H1 (cell line): ENCODE results near the gene P2RX5. TPM values are rescaled to one million over a fixed set of nuclear protein-coding genes. Genes with fewer than 3 reads are reported as not detected.

Source experiments
- CTCF ChIA-PET: fragments of 300-600 bp; sonication (Branson Sonifier 250); formaldehyde crosslinking; loops from one replicate; lab custom pipeline; 2021; ENCODE audit not compliant: partially characterized antibody; lab: Charles Lee
- POLR2A ChIA-PET: fragments of 300-600 bp; sonication (Branson Sonifier 250); formaldehyde crosslinking; loops from one replicate; lab custom pipeline; 2021; ENCODE audit warnings: inconsistent platforms; ENCODE audit not compliant: partially characterized antibody; lab: Charles Lee
- DNase-seq, 2 experiments: peaks; one replicate each; pipeline versions ENCODE4 v3.0.0 to v3.0.0-alpha.2; 2010 to 2022; ENCODE audit warnings: low spot score in 2 of 2, low read depth in 1 of 2, mixed read lengths in 1 of 2
- FAIRE-seq: peaks from 2 replicates; lab custom pipeline; 2011; peaks lifted over from hg19 to GRCh38; lab: Jason Lieb, UNC
- H2AFZ ChIP-seq: 2 replicates; pipeline ENCODE4 v1.8.1; 2012; ENCODE audit warnings: low read length, inconsistent platforms
- H2AK5ac ChIP-seq: 2 replicates; pipeline ENCODE4 v1.6.1; 2013; ENCODE audit warnings: low read depth, low read length
- H2BK120ac ChIP-seq: replicated peaks from 2 replicates; pipeline ENCODE3; 2013; ENCODE audit warnings: low read depth, low read length, inconsistent platforms
- H2BK12ac ChIP-seq: 2 replicates; pipeline ENCODE4 v1.6.1; 2013; ENCODE audit warnings: low read depth, low read length
- H2BK15ac ChIP-seq: 2 replicates; pipeline ENCODE4 v1.6.1; 2013; ENCODE audit warnings: low read length
- H2BK20ac ChIP-seq: 2 replicates; pipeline ENCODE4 v1.6.1; 2013; ENCODE audit warnings: low read length
- H2BK5ac ChIP-seq: 2 replicates; pipeline ENCODE4 v1.6.1; 2013; ENCODE audit warnings: low read depth, low read length
- H3K14ac ChIP-seq: 2 replicates; pipeline ENCODE4 v1.6.1; 2013; ENCODE audit warnings: inconsistent platforms; ENCODE audit not compliant: insufficient read length
- H3K18ac ChIP-seq: 2 replicates; pipeline ENCODE4 v1.6.1; 2013; ENCODE audit warnings: low read length; ENCODE audit errors: extremely low read depth
- H3K23ac ChIP-seq: 2 replicates; pipeline ENCODE4 v1.6.1; 2013; ENCODE audit warnings: inconsistent platforms; ENCODE audit not compliant: insufficient read length
- H3K23me2 ChIP-seq: 2 replicates; pipeline ENCODE4 v1.6.1; 2013; ENCODE audit warnings: low read depth, low read length
- H3K27ac ChIP-seq: 2 replicates; pipeline ENCODE4 v1.6.1; 2011; ENCODE audit warnings: low read depth, low read length, inconsistent platforms
- H3K27me3 ChIP-seq, 4 experiments: replicated peaks in 1 of 4; 1 replicate in 1 of 4; 2 replicates in 3 of 4; pipeline versions ENCODE4 v1.6.1 to v1.8.1; 2011 to 2013; ENCODE audit warnings: low read length in 3 of 4, mild to moderate bottlenecking in 3 of 4, inconsistent platforms in 2 of 4, mixed read lengths in 2 of 4, moderate library complexity in 1 of 4; ENCODE audit not compliant: control insufficient read depth in 3 of 4, insufficient read depth in 3 of 4; ENCODE audit errors: extremely low read depth in 1 of 4
- H3K36me3 ChIP-seq, 4 experiments: 2 replicates each; pipeline versions ENCODE4 v1.6.1 to v1.8.1; 2011 to 2013; ENCODE audit warnings: mild to moderate bottlenecking in 4 of 4, low read length in 3 of 4, moderate library complexity in 2 of 4, control low read depth in 1 of 4, inconsistent platforms in 1 of 4; ENCODE audit not compliant: insufficient read depth in 4 of 4, control insufficient read depth in 2 of 4
- H3K4ac ChIP-seq: replicated peaks from 2 replicates; pipeline ENCODE3; 2013; ENCODE audit warnings: low read length, low read depth, mixed read lengths, inconsistent platforms; ENCODE audit not compliant: insufficient read length
- H3K4me1 ChIP-seq, 4 experiments: replicated peaks in 1 of 4; 1 replicate in 1 of 4; 2 replicates in 3 of 4; pipeline versions ENCODE4 v1.6.1 to v1.8.1; 2011 to 2013; ENCODE audit warnings: low read length in 3 of 4, inconsistent platforms in 2 of 4, mixed read lengths in 1 of 4; ENCODE audit not compliant: insufficient read depth in 4 of 4, control insufficient read depth in 3 of 4
- H3K4me2 ChIP-seq, 2 experiments: 2 replicates each; pipeline versions ENCODE4 v1.6.1 to v1.8.1; 2011 to 2013; ENCODE audit warnings: low read depth in 2 of 2, low read length in 2 of 2, control low read depth in 1 of 2, inconsistent platforms in 1 of 2, mild to moderate bottlenecking in 1 of 2; ENCODE audit not compliant: insufficient read depth in 1 of 2
- H3K4me3 ChIP-seq, 4 experiments: fragments of 200-600, 300-600 bp in 1 of 4; sonication (generic), shearing (Covaris generic), sonication (Bioruptor Twin) in 1 of 4; 2 replicates each; pipeline versions ENCODE4 v1.5.1 to v1.8.1; 2011 to 2016; ENCODE audit warnings: low read length in 4 of 4, low read depth in 3 of 4, control low read depth in 2 of 4, inconsistent platforms in 2 of 4, mild to moderate bottlenecking in 2 of 4, mixed read lengths in 1 of 4, moderate library complexity in 1 of 4; ENCODE audit not compliant: insufficient read depth in 2 of 4; ENCODE audit errors: extremely low read depth in 1 of 4
- H3K56ac ChIP-seq: replicated peaks from 2 replicates; pipeline ENCODE3; 2013; ENCODE audit warnings: low read depth, mild to moderate bottlenecking, mixed read lengths, low read length, inconsistent platforms; ENCODE audit not compliant: insufficient read length
- H3K79me1 ChIP-seq: 2 replicates; pipeline ENCODE4 v1.6.1; 2013; ENCODE audit warnings: low read depth, low read length, control low read depth
- H3K79me2 ChIP-seq, 2 experiments: 2 replicates each; pipeline versions ENCODE4 v1.6.1 to v1.8.1; 2012 to 2013; ENCODE audit warnings: low read length in 2 of 2, mild to moderate bottlenecking in 2 of 2, inconsistent platforms in 1 of 2; ENCODE audit not compliant: insufficient read depth in 2 of 2, control insufficient read depth in 1 of 2
- H3K9ac ChIP-seq, 4 experiments: replicated peaks in 1 of 4; 1 replicate in 1 of 4; 2 replicates in 3 of 4; pipeline versions ENCODE4 v1.6.1 to v1.8.1; 2011 to 2013; ENCODE audit warnings: low read depth in 3 of 4, low read length in 3 of 4, control low read depth in 2 of 4, mild to moderate bottlenecking in 2 of 4, moderate library complexity in 2 of 4, inconsistent platforms in 1 of 4; ENCODE audit errors: extremely low read depth in 1 of 4
- H3K9me3 ChIP-seq, 2 experiments: 2 replicates each; pipeline versions ENCODE4 v1.6.1 to v1.8.1; 2012 to 2013; ENCODE audit warnings: mild to moderate bottlenecking in 2 of 2, moderate library complexity in 2 of 2, control low read depth in 1 of 2, inconsistent platforms in 1 of 2, low read depth in 1 of 2, low read length in 1 of 2, mixed read lengths in 1 of 2; ENCODE audit not compliant: insufficient read depth in 2 of 2
- H4K20me1 ChIP-seq, 2 experiments: replicated peaks in 1 of 2; 2 replicates each; pipeline versions ENCODE3 to v1.8.1; 2011 to 2013; ENCODE audit warnings: inconsistent platforms in 2 of 2, low read length in 2 of 2, mild to moderate bottlenecking in 1 of 2; ENCODE audit not compliant: insufficient read depth in 2 of 2, control insufficient read depth in 1 of 2
- H4K5ac ChIP-seq: 2 replicates; pipeline ENCODE4 v1.6.1; 2013; ENCODE audit warnings: low read length, low read depth, mixed read lengths, inconsistent platforms; ENCODE audit not compliant: insufficient read length
- H4K8ac ChIP-seq: 2 replicates; pipeline ENCODE4 v1.8.0; 2013; ENCODE audit warnings: mild to moderate bottlenecking, moderate library complexity, low read length, inconsistent platforms; ENCODE audit not compliant: insufficient read depth; ENCODE audit errors: extremely low read depth
- H4K91ac ChIP-seq: replicated peaks from 2 replicates; pipeline ENCODE3; 2013; ENCODE audit warnings: low read length, mixed read lengths, inconsistent platforms; ENCODE audit not compliant: insufficient read length
- EZH2 ChIP-seq: fragments of 200-600 bp; sonication (generic); IDR thresholded peaks from 2 replicates; pipeline ENCODE4 v1.7.1; 2012; ENCODE audit warnings: low read depth, mild to moderate bottlenecking, moderate library complexity, low read length, inconsistent platforms; ENCODE audit not compliant: severe bottlenecking
- FOSL1 ChIP-seq: IDR thresholded peaks from 2 replicates; pipeline ENCODE4 v1.6.1; 2011; ENCODE audit warnings: mild to moderate bottlenecking, low read depth, low read length, moderate library complexity; ENCODE audit not compliant: insufficient read depth
- GTF2F1 ChIP-seq: IDR thresholded peaks from 2 replicates; pipeline ENCODE4 v1.6.1; 2012; ENCODE audit warnings: low read depth, low read length, improper control_type of control experiment, borderline replicate concordance
- RAD21 ChIP-seq, 2 experiments: IDR thresholded peaks in 1 of 2; conservative IDR thresholded peaks in 1 of 2; 2 replicates each; pipeline ENCODE4 v1.6.1; 2011; ENCODE audit warnings: low read depth in 2 of 2, low read length in 2 of 2, improper control_type of control experiment in 1 of 2, inconsistent platforms in 1 of 2, mild to moderate bottlenecking in 1 of 2, moderate library complexity in 1 of 2
- SRF ChIP-seq: IDR thresholded peaks from 2 replicates; pipeline ENCODE4 v1.6.1; 2011; ENCODE audit warnings: mild to moderate bottlenecking, low read depth, low read length, moderate library complexity
- WGBS, 2 experiments: shearing (Covaris generic) in 1 of 2; methylation state at CpG; one replicate each; pipeline versions ENCODE4 v1.1.6 to v1.1.7; 2013 to 2015; ENCODE audit warnings: low lambda C conversion rate in 2 of 2, mixed read lengths in 2 of 2, inconsistent platforms in 1 of 2, low coverage in 1 of 2, missing lambda C conversion rate in 1 of 2; ENCODE audit not compliant: insufficient replicate concordance in 2 of 2, insufficient coverage in 1 of 2, insufficient read length in 1 of 2; ENCODE audit errors: extremely low coverage in 1 of 2, missing lambda C conversion rate in 1 of 2; 5-methylcytosine and 5-hydroxymethylcytosine counted together
- polyA plus RNA-seq, 7 experiments: library from polyadenylated mRNA; depleted of rRNA in 3 of 7; stranded (reverse) in 5 of 7; unstranded in 2 of 7; fragments of >200 nt in 5 of 7; fragments of 200-250 nt in 2 of 7; gene quantifications; 1 replicate in 5 of 7; 2 replicates in 1 of 7; 4 replicates in 1 of 7; pipeline versions ENCODE4 v1.2.1 to v1.2.3, GENCODE V29; 2011 to 2013; ENCODE audit warnings: missing spikeins in 2 of 7, mixed read lengths in 2 of 7
- total RNA-seq: library from RNA; stranded (reverse); fragmentation: NEBNext Ultra II Directional; extraction: Animal tissue kit (Norgen Biotek cat#: 25700); gene quantifications from 2 replicates; pipeline ENCODE4 v1.2.1, GENCODE V29; 2021

The P2RX5 gene
- total and polyA plus RNA-seq, 2 of the 8 experiments (the other 6 are each of a cell fraction or from before 2014, with no cell fraction given), result 12.0 to 15.6 TPM

GRCh38 chr17:3643889-3644349 lies 52.0 kb downstream of the P2RX5 start:
- H3K36me3 ChIP-seq, result peaks cover 1 to 12% (median 3%) of the 10 kb centered on the region in 4 experiments; a peak in 6 of 8 replicates
- no peak overlapping the region for H4K91ac ChIP-seq
- H3K23ac ChIP-seq, result no peak overlapping the region
- CTCF ChIA-PET, result interaction anchor here (1.0 kb wide), 1 partner anchor 39 kb away, joined by 4 read pairs; no protein-coding TSS in a partner anchor
- H3K79me2 ChIP-seq, result no peaks in the 10 kb centered on the region; a peak in 1 of 4 replicates
- H2AK5ac ChIP-seq, result no peak overlapping the region
- no peak overlapping the region for H3K4me3 ChIP-seq
- no peak overlapping the region for H2AFZ ChIP-seq
- H4K20me1 ChIP-seq, result peaks cover 1 to 2% of the 10 kb centered on the region in 2 experiments
- no peak for DNase-seq
- TF ChIP-seq FOSL1 (no peak), SRF (no peak), GTF2F1 (no peak), EZH2 (no peak), RAD21 (IDR thresholded peaks at IDR 0.05 in 1 of 2, conservative IDR thresholded peaks at IDR 0.05 in 1 of 2; ENCODE audit: low read depth in 2 of 2, low read length in 2 of 2) (no peak)
- H3K56ac ChIP-seq, result no peak overlapping the region
- H3K27ac ChIP-seq, result no peak overlapping the region
- no peak overlapping the region for H2BK15ac ChIP-seq
- POLR2A ChIA-PET, result interaction anchor here (2.4 to 18.4 kb wide), 3 partner anchors 8 to 20 kb away, joined by 7 to 194 read pairs (median 16); partner anchors contain the start of genes EMC6, SHPK and TAX1BP3
- no peak for FAIRE-seq
- no peak overlapping the region for H4K5ac ChIP-seq
- no peak overlapping the region for H2BK20ac ChIP-seq
- H3K79me1 ChIP-seq, result no peaks in the 10 kb centered on the region
- H3K4me2 ChIP-seq, result no peak overlapping the region
- H3K4ac ChIP-seq, result no peak overlapping the region
- H3K23me2 ChIP-seq, result no peaks in the 10 kb centered on the region
- H3K14ac ChIP-seq, result no peak overlapping the region
- no peak overlapping the region for H2BK120ac ChIP-seq
- H3K27me3 ChIP-seq, result no peaks in the 10 kb centered on the region
- peaks cover 0 to 8% (median 4%) of the 10 kb centered on the region in 4 experiments; a peak in 2 of 7 replicates for H3K4me1 ChIP-seq
- H3K18ac ChIP-seq, result no peak overlapping the region
- WGBS, 2 experiments, result 94% methylated on average over 4 of the region's 4 CpGs; no CpG with 5 or more reads in 1 of the 2 experiments
- no peaks in the 10 kb centered on the region for H3K9me3 ChIP-seq
- no peak overlapping the region for H2BK12ac ChIP-seq
- no peak overlapping the region for H4K8ac ChIP-seq
- H2BK5ac ChIP-seq, result no peak overlapping the region
- H3K9ac ChIP-seq, result no peak overlapping the region
